ENCODE results near the gene GP5.

The GP5 gene

GRCh38 chr3:194346621-194347020 is 52.4 kb downstream of the GP5 start:
- H2AFZ ChIP-seq (ENCODE audit: low read depth, low read length) = no peak overlapping the region
- H3K9me3 ChIP-seq (ENCODE audit: insufficient read depth, low read length, severe bottlenecking) = no peaks in the 10 kb centered on the region
- TF ChIP-seq CTCF (IDR thresholded peaks at IDR 0.05; ENCODE audit: borderline replicate concordance, extremely low read depth, low read length, poor library complexity, severe bottlenecking) (no peak), EZH2 (IDR thresholded peaks at IDR 0.05; ENCODE audit: borderline replicate concordance, low read depth, low read length, severe bottlenecking) (no peak)
- no peak overlapping the region for H3K9ac ChIP-seq (ENCODE audit: low read depth, low read length)
- no peaks in the 10 kb centered on the region for H3K27me3 ChIP-seq (ENCODE audit: insufficient read depth, low read length, poor library complexity)
- H3K27ac ChIP-seq (ENCODE audit: low read length) = no peak overlapping the region
- no peaks in the 10 kb centered on the region for H4K20me1 ChIP-seq (ENCODE audit: insufficient read depth, low read length)
- H3K79me2 ChIP-seq (ENCODE audit: insufficient read depth, low read length) = no peaks in the 10 kb centered on the region
- no peaks in the 10 kb centered on the region for H3K4me1 ChIP-seq (ENCODE audit: insufficient read depth, low read length)
- no peak overlapping the region for H3K4me3 ChIP-seq (ENCODE audit: low read depth in 1 of 2, low read length in 2 of 2)
- H3K4me2 ChIP-seq (ENCODE audit: insufficient read depth, low read length) = no peak overlapping the region
- ATAC-seq (ENCODE audit: insufficient read depth, low read depth) (no peak), DNase-seq (no peak)
- no peaks in the 10 kb centered on the region for H3K36me3 ChIP-seq (ENCODE audit: insufficient read depth, low read length)

- no peaks in the 10 kb centered on the region for H3K9me3 ChIP-seq (ENCODE audit: insufficient read depth, low read length, severe bottlenecking)
- H3K27ac ChIP-seq (ENCODE audit: low read length) = no peak overlapping the region
- TF ChIP-seq EZH2 (IDR thresholded peaks at IDR 0.05; ENCODE audit: borderline replicate concordance, low read depth, low read length, severe bottlenecking) = no peak
- H3K9ac ChIP-seq (ENCODE audit: low read depth, low read length) = no peak overlapping the region
- H3K4me1 ChIP-seq (ENCODE audit: insufficient read depth, low read length) = no peaks in the 10 kb centered on the region
- H4K20me1 ChIP-seq (ENCODE audit: insufficient read depth, low read length) = no peaks in the 10 kb centered on the region
- no peak overlapping the region for H3K4me2 ChIP-seq (ENCODE audit: insufficient read depth, low read length)
- no peaks in the 10 kb centered on the region for H3K79me2 ChIP-seq (ENCODE audit: insufficient read depth, low read length)
- H2AFZ ChIP-seq (ENCODE audit: low read depth, low read length) = no peak overlapping the region
- ATAC-seq (ENCODE audit: insufficient read depth, low read depth) = no peak
- no peak for DNase-seq
- no peak overlapping the region for H3K4me3 ChIP-seq (ENCODE audit: low read depth in 1 of 2, low read length in 2 of 2)
- H3K36me3 ChIP-seq (ENCODE audit: insufficient read depth, low read length) = no peaks in the 10 kb centered on the region
- H3K27me3 ChIP-seq (ENCODE audit: insufficient read depth, low read length, poor library complexity) = no peaks in the 10 kb centered on the region
These were observed 53.0 kb downstream of the GP5 start for GRCh38 chr3:194346035-194346434.
